22Rv1 (cell line): Measurements from ENCODE around the gene FILIP1L.

Experiments used
- ZFX ChIP-seq: fragments of 450-650 bp; IDR thresholded peaks from 2 replicates; pipeline ENCODE4 v1.6.1; 2017; ENCODE audit warnings: antibody characterized with exemption, borderline replicate concordance
- TF ChIP-seq, protein P1 (sequence below): fragments of 450-650 bp; IDR thresholded peaks from 2 replicates; pipeline ENCODE4 v1.5.1; 2017; ENCODE audit warnings: mild to moderate bottlenecking

DNA sequence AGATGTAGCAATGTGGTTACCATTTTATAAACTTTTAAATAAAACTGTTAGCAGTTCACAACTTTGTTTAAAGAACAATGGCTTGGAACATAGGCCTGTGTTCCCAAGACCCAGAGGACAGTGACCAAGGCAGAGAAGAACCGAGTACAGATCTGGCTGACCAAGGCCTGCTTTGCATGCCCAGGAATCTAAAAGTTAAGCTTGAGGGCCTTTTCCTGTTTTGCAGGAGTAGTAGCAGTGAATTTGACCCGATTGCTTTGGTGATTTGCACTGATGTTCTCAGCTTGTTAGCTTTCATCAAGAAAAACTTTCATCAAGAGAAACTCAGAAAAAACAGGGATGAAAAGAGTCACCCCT is 9.9 kb downstream of the FILIP1L start:
- TF ChIP-seq, protein P1, sequence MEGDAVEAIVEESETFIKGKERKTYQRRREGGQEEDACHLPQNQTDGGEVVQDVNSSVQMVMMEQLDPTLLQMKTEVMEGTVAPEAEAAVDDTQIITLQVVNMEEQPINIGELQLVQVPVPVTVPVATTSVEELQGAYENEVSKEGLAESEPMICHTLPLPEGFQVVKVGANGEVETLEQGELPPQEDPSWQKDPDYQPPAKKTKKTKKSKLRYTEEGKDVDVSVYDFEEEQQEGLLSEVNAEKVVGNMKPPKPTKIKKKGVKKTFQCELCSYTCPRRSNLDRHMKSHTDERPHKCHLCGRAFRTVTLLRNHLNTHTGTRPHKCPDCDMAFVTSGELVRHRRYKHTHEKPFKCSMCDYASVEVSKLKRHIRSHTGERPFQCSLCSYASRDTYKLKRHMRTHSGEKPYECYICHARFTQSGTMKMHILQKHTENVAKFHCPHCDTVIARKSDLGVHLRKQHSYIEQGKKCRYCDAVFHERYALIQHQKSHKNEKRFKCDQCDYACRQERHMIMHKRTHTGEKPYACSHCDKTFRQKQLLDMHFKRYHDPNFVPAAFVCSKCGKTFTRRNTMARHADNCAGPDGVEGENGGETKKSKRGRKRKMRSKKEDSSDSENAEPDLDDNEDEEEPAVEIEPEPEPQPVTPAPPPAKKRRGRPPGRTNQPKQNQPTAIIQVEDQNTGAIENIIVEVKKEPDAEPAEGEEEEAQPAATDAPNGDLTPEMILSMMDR, result no peak
- no peak for TF ChIP-seq ZFX
